ENCODE measurements around the gene PLCG2. TPM values are rescaled to one million over a fixed set of nuclear protein-coding genes. Genes with fewer than 3 reads are reported as not detected.

PLCG2 gene
- total RNA-seq, 1 experiment from 2014 or later: 6.0 TPM

DNA sequence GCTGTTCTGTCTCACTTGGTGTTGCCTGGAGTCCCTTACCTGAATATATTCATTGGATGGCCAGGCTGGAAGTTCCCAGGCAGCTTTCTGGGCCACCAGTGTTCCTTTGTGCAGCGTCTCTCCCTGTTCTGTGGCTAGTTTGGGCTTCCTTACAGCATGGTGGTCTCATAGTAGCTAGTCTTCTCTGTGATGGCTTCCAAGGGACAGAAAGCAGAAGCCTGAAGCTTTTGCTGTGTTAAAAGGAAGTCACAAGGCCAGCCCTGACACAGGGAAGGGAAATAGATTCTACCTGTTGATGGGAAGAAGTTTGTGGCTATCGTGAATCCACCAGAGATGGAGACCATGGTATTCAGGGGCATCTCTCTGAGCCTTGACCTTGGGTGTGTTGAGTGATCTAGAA lies 34.6 kb downstream of the PLCG2 start:
- Histone ChIP-seq H3K79me2 (ENCODE audit: insufficient read depth, low read length) (no peaks in the 10 kb centered on the region), H4K20me1 (ENCODE audit: control insufficient read depth, insufficient read depth, insufficient read length) (no peaks in the 10 kb centered on the region), H2BK120ac (ENCODE audit: low read depth, low read length, poor library complexity, severe bottlenecking) (no peak overlapping the region), H3K14ac (ENCODE audit: insufficient read depth, low read length) (no peak overlapping the region), H3K4ac (ENCODE audit: low read depth, low read length) (no peak overlapping the region), H3K23me2 (ENCODE audit: insufficient read length, low read depth, low read length, poor library complexity, severe bottlenecking) (no peaks in the 10 kb centered on the region), H3K79me1 (ENCODE audit: insufficient read depth, low read depth, low read length, poor library complexity, severe bottlenecking) (no peaks in the 10 kb centered on the region), H2BK12ac (ENCODE audit: insufficient read length, low read depth, low read length) (no peak overlapping the region), H2BK5ac (ENCODE audit: insufficient read length, low read length) (no peak overlapping the region), H3K4me1 (ENCODE audit: insufficient read depth, low read length) (peaks cover 5% of the 10 kb centered on the region; the same call in 1 of the 2 replicates), H4K5ac (ENCODE audit: insufficient read length, low read depth, low read length) (no peak overlapping the region), H4K91ac (ENCODE audit: insufficient read length, low read depth, low read length) (no peak overlapping the region), H3K4me2 (ENCODE audit: insufficient read depth, insufficient read length, low read length) (no peak overlapping the region), H2AK5ac (ENCODE audit: insufficient read length, low read length) (no peak overlapping the region), H3K9me3 (ENCODE audit: control insufficient read depth, low read depth, low read length) (no peaks in the 10 kb centered on the region), H4K8ac (replicated peaks; ENCODE audit: insufficient read length, low read depth, low read length) (no peak overlapping the region), H3K27me3 (ENCODE audit: insufficient read depth, low read length) (no peaks in the 10 kb centered on the region), H3K23ac (ENCODE audit: insufficient read length, low read depth, low read length) (no peak overlapping the region), H3K27ac (ENCODE audit: insufficient read length, low read depth, low read length) (no peak overlapping the region), H2BK20ac (ENCODE audit: low read depth, low read length, poor library complexity, severe bottlenecking) (no peak overlapping the region), H3K56ac (ENCODE audit: insufficient read length, low read depth, low read length) (no peak overlapping the region), H3T11ph (ENCODE audit: low read length) (no peak overlapping the region), H2AFZ (ENCODE audit: low read length) (no peak overlapping the region), H3K9ac (ENCODE audit: extremely low read depth, insufficient read length, low read length) (no peak overlapping the region), H2BK15ac (ENCODE audit: low read depth, low read length) (no peak overlapping the region), H3K18ac (ENCODE audit: insufficient read length, low read depth, low read length) (no peak overlapping the region)
- no peak for DNase-seq
- TF ChIP-seq, protein P1, sequence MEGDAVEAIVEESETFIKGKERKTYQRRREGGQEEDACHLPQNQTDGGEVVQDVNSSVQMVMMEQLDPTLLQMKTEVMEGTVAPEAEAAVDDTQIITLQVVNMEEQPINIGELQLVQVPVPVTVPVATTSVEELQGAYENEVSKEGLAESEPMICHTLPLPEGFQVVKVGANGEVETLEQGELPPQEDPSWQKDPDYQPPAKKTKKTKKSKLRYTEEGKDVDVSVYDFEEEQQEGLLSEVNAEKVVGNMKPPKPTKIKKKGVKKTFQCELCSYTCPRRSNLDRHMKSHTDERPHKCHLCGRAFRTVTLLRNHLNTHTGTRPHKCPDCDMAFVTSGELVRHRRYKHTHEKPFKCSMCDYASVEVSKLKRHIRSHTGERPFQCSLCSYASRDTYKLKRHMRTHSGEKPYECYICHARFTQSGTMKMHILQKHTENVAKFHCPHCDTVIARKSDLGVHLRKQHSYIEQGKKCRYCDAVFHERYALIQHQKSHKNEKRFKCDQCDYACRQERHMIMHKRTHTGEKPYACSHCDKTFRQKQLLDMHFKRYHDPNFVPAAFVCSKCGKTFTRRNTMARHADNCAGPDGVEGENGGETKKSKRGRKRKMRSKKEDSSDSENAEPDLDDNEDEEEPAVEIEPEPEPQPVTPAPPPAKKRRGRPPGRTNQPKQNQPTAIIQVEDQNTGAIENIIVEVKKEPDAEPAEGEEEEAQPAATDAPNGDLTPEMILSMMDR (conservative IDR thresholded peaks at IDR 0.05): no peak
- peaks cover 0 to 7% of the 10 kb centered on the region in 2 experiments; a peak in 2 of 5 replicates for H3K9me3 Mint-ChIP-seq
- H3K36me3 Mint-ChIP-seq (ENCODE audit: insufficient read depth in 1 of 3, low read depth in 3 of 3): no peaks in the 10 kb centered on the region; a peak in 1 of 7 replicates
- H3K27me3 Mint-ChIP-seq (ENCODE audit: low read depth): no peaks in the 10 kb centered on the region
- WGBS (ENCODE audit: extremely low coverage, insufficient read length, low lambda C conversion rate): no CpG with 5 or more reads among the region's 2 CpGs
- no peak overlapping the region for H3K4me3 Mint-ChIP-seq
- peak overlapping the region in 2 of 3 experiments; percentile 20 to 67; a peak in 2 of 7 replicates for H3K27ac Mint-ChIP-seq
- H3K4me1 Mint-ChIP-seq: peaks cover 18 to 24% of the 10 kb centered on the region in 2 experiments
